SKM-1 (cell line): ENCODE data around the gene C1orf35.

Experiments
- DNase-seq: peaks from one replicate; lab custom pipeline; 2025; ENCODE audit not compliant: unreplicated experiment; lab: John Stamatoyannopoulos, UW

Gene C1orf35

GRCh38 chr1:228064741-228065542 lies 38.2 kb downstream of the C1orf35 start:
- no peak for DNase-seq

- no peak for DNase-seq
These were observed 38.8 kb downstream of the C1orf35 start for GRCh38 chr1:228064296-228064695.

GRCh38 chr1:228063251-228064191 lies 39.6 kb downstream of the C1orf35 start:
- DNase-seq, result no peak

DNA sequence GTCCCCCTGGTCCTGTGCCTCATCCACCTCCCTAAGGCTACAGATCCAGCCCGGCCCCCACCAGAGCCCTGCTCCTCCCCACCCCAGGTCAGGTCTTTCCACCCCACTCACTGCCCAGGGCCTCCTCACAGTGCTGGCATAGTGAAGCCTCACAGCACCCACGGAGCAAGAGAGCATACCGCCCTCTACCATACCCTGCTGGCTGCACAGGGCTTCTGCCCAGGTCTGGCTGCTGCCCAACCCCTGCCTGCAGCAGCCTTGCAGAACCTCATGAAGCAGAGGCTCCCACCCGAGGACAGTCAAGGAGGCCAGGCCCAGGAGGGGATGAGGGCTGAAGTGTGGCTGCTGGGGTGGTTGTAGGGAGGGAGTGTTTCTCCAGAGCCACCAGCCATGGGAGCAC lies 40.3 kb downstream of the C1orf35 start:
- no peak for DNase-seq

GRCh38 chr1:228062085-228062791 lies 40.9 kb downstream of the C1orf35 start:
- no peak for DNase-seq

GRCh38 chr1:228061411-228062084 lies 41.6 kb downstream of the C1orf35 start:
- DNase-seq, result no peak

DNA sequence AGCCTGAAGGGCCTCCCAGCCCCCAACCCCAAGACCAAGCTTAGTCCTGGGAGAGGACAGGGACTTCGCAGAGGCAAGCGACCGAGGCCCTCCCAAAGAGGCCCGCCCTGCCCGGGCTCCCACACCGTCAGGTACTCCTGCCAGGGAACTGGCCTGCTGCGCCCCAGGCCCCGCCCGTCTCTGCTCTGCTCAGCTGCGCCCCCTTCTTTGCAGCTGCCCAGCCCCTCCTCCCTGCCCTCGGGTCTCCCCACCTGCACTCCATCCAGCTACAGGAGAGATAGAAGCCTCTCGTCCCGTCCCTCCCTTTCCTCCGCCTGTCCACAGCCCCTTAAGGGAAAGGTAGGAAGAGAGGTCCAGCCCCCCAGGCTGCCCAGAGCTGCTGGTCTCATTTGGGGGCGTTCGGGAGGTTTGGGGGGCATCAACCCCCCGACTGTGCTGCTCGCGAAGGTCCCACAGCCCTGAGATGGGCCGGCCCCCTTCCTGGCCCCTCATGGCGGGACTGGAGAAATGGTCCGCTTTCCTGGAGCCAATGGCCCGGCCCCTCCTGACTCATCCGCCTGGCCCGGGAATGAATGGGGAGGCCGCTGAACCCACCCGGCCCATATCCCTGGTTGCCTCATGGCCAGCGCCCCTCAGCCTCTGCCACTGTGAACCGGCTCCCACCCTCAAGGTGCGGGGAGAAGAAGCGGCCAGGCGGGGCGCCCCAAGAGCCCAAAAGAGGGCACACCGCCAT lies 42.5 kb downstream of the C1orf35 start:
- DNase-seq, result no peak

DNA sequence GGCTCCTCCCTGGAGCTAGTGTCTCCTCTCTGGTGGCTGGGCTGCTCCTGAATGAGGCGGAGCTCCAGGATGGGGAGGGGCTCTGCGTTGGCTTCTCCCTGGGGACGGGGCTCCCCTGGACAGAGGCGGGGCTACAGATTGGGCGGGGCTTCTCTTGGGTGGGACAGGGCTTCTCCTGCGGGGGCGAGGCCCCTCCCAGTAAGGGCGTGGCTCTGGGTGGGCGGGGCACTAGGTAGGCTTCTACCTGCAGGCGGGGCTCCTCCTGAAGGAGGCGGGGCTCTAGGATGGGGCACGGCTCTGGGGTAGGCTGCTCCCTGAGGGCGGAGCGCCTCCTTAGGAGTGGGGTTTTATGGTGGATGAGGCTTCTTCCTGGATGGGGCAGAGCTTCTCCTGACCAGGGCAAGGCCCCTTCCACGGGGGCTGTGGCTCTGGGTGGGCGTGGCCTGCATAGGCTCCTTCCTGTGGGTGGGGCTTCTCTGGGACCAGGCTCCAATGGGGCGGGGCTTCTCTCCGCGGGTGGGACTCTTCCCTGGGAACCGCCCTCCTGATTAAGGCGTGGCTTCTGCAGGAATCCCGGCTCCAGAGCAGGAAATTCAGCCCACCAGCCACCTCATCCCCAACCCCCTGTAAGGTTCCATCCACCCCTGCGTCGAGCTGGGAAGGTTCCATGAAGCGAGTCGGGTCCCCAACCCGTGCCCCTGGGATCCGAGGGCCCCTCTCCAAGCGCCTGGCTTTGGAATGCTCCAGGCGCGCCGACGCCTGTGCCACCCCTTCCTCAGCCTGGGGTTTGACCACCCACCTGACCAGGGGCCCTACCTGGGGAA lies 43.3 kb downstream of the C1orf35 start:
- peak; percentile 39 for DNase-seq

GRCh38 chr1:228058949-228059633 lies 44.0 kb downstream of the C1orf35 start:
- no peak for DNase-seq

- DNase-seq, result no peak
These were observed 44.8 kb downstream of the C1orf35 start for GRCh38 chr1:228058172-228058948.
